Neuron (in vitro differentiated cells): ENCODE data around the gene TARM1.
"Not testable (repeated sequence)": the region's sequence is repeated elsewhere in the genome, so short reads cannot be mapped to it uniquely, and the experiment has no call there.

Experiments
- H2AFZ ChIP-seq: one replicate; pipeline ENCODE4 v1.6.1; 2013; ENCODE audit warnings: low read depth, mild to moderate bottlenecking, inconsistent platforms, low read length, moderate library complexity
- H3K27me3 ChIP-seq: one replicate; pipeline ENCODE4 v1.6.1; 2013; ENCODE audit warnings: low read length; ENCODE audit not compliant: insufficient read depth
- H3K36me3 ChIP-seq: one replicate; pipeline ENCODE4 v1.6.1; 2013; ENCODE audit warnings: low read length; ENCODE audit not compliant: insufficient read depth
- H3K4me1 ChIP-seq: one replicate; pipeline ENCODE4 v1.6.1; 2013; ENCODE audit warnings: low read length; ENCODE audit not compliant: insufficient read depth
- H3K4me3 ChIP-seq: 2 replicates; pipeline ENCODE4 v1.5.1; 2013; ENCODE audit warnings: mild to moderate bottlenecking, low read length, moderate library complexity
- H3K9me3 ChIP-seq: one replicate; pipeline ENCODE4 v1.6.1; 2013; ENCODE audit warnings: low read length

TARM1 gene

GRCh38 chr19:54108496-54108895 lies 27.3 kb upstream of the TARM1 start:
- H3K36me3 ChIP-seq: peaks cover 52% of the 10 kb centered on the region

GRCh38 chr19:54107876-54108490 lies 26.8 kb upstream of the TARM1 start:
- peaks cover 4% of the 10 kb centered on the region for H3K4me1 ChIP-seq
- no peak overlapping the region for H3K4me3 ChIP-seq
- no peaks in the 10 kb centered on the region for H3K9me3 ChIP-seq
- H3K36me3 ChIP-seq: peaks cover 52% of the 10 kb centered on the region
- H3K27me3 ChIP-seq: no peaks in the 10 kb centered on the region
- no peak overlapping the region for H2AFZ ChIP-seq

More at GRCh38 chr19:54108496-54108895, 27.3 kb upstream of the TARM1 start:
- Histone ChIP-seq H3K4me1 (peaks cover under 1% of the 10 kb centered on the region), H3K27me3 (no peaks in the 10 kb centered on the region), H2AFZ (no peak overlapping the region), H3K9me3 (no peaks in the 10 kb centered on the region), H3K4me3 (no peak overlapping the region)

GRCh38 chr19:54106716-54107115 lies 25.6 kb upstream of the TARM1 start:
- Histone ChIP-seq H3K4me3 (no peak overlapping the region), H3K36me3 (peaks cover 52% of the 10 kb centered on the region), H3K4me1 (peaks cover 4% of the 10 kb centered on the region), H2AFZ (no peak overlapping the region), H3K9me3 (no peaks in the 10 kb centered on the region), H3K27me3 (no peaks in the 10 kb centered on the region)

- H3K36me3 ChIP-seq: peaks cover 49% of the 10 kb centered on the region
- H3K4me3 ChIP-seq: no peak overlapping the region
- H3K9me3 ChIP-seq: no peaks in the 10 kb centered on the region
- no peak overlapping the region for H2AFZ ChIP-seq
- peaks cover 4% of the 10 kb centered on the region for H3K4me1 ChIP-seq
- H3K27me3 ChIP-seq: peaks cover under 1% of the 10 kb centered on the region
These were observed 24.6 kb upstream of the TARM1 start for GRCh38 chr19:54105796-54106195.

GRCh38 chr19:54104998-54105715 lies 24.0 kb upstream of the TARM1 start:
- Histone ChIP-seq H3K4me3 (no peak overlapping the region), H3K36me3 (peaks cover 44% of the 10 kb centered on the region), H3K27me3 (peaks cover 4% of the 10 kb centered on the region), H3K9me3 (no peaks in the 10 kb centered on the region), H3K4me1 (peaks cover 4% of the 10 kb centered on the region), H2AFZ (no peak overlapping the region)

GRCh38 chr19:54102421-54103169 lies 21.4 kb upstream of the TARM1 start, which contains the start of gene NDUFA3:
NDUFA3 (plus strand) TSS chr19:54102855; CDS start chr19:54102879, 24 bp downstream.
- Histone ChIP-seq H3K36me3 (peaks cover 20% of the 10 kb centered on the region), H3K9me3 (no peaks in the 10 kb centered on the region), H3K27me3 (peaks cover 4% of the 10 kb centered on the region), H3K4me1 (peaks cover 4% of the 10 kb centered on the region), H2AFZ (no peak within 1 kb of the TSS), H3K4me3 (peak within 1 kb of the TSS; percentile 84)

- H3K27me3 ChIP-seq: peaks cover 20% of the 10 kb centered on the region
- H3K9me3 ChIP-seq: no peaks in the 10 kb centered on the region
- peaks cover 3% of the 10 kb centered on the region for H3K36me3 ChIP-seq
- no peak within 1 kb of the TSS for H2AFZ ChIP-seq
- H3K4me3 ChIP-seq: no peak within 1 kb of the TSS
- H3K4me1 ChIP-seq: peaks cover 7% of the 10 kb centered on the region
These were observed 19.4 kb upstream of the TARM1 start, which contains the start of gene OSCAR for GRCh38 chr19:54100561-54100960. OSCAR (minus strand) TSS chr19:54100803; CDS start chr19:54100792, 11 bp downstream.

GRCh38 chr19:54099903-54100255 lies 18.7 kb upstream of the TARM1 start:
- H3K9me3 ChIP-seq, H2AFZ ChIP-seq, H3K4me3 ChIP-seq, H3K36me3 ChIP-seq, H3K4me1 ChIP-seq: not testable (repeated sequence)
- H3K27me3 ChIP-seq: peaks cover 22% of the 10 kb centered on the region

GRCh38 chr19:54099190-54099902 lies 18.2 kb upstream of the TARM1 start:
- H2AFZ ChIP-seq: no peak overlapping the region
- peaks cover 7% of the 10 kb centered on the region for H3K4me1 ChIP-seq
- peaks cover 1% of the 10 kb centered on the region for H3K9me3 ChIP-seq
- H3K4me3 ChIP-seq: no peak overlapping the region
- H3K36me3 ChIP-seq: peaks cover under 1% of the 10 kb centered on the region
- H3K27me3 ChIP-seq: peaks cover 22% of the 10 kb centered on the region

GRCh38 chr19:54096617-54097106 lies 15.5 kb upstream of the TARM1 start:
- Histone ChIP-seq H3K4me3 (no peak overlapping the region), H3K27me3 (peaks cover 22% of the 10 kb centered on the region), H3K9me3 (peaks cover 3% of the 10 kb centered on the region)

GRCh38 chr19:54095859-54096616 lies 14.9 kb upstream of the TARM1 start:
- Histone ChIP-seq H2AFZ (peak overlapping the region; percentile 76), H3K27me3 (peaks cover 22% of the 10 kb centered on the region), H3K4me3 (peak overlapping the region; percentile 28)
- not testable (repeated sequence) for H3K4me1 ChIP-seq, H3K36me3 ChIP-seq, H3K9me3 ChIP-seq

More at GRCh38 chr19:54096617-54097106, 15.5 kb upstream of the TARM1 start:
- H3K4me1 ChIP-seq: peaks cover 3% of the 10 kb centered on the region
- no peak overlapping the region for H2AFZ ChIP-seq
- H3K36me3 ChIP-seq: no peaks in the 10 kb centered on the region
